ENCODE data around the gene TMEM271. TPM values are rescaled to one million over a fixed set of nuclear protein-coding genes. Genes with fewer than 3 reads are reported as not detected.

Gene TMEM271
- total and polyA plus RNA-seq, 4 donors = not detected

GRCh38 chr4:613126-613525 lies 37.0 kb upstream of the TMEM271 start:
- no peak for TF ChIP-seq CTCF (IDR thresholded peaks at IDR 0.05; ENCODE audit: control extremely low read depth, extremely low read depth)
- DNase-seq (no peak), ATAC-seq (ENCODE audit: insufficient read depth, low FRiP score) (no peak)
- no peaks in the 10 kb centered on the region for H3K36me3 ChIP-seq (ENCODE audit: control insufficient read depth in 4 of 4, insufficient read depth in 4 of 4, low read length in 4 of 4)
- H3K27ac ChIP-seq (ENCODE audit: low read depth in 1 of 2, low read length in 1 of 2) = no peak overlapping the region
- H3K9ac ChIP-seq (ENCODE audit: insufficient read depth in 1 of 2, low read length in 2 of 2) = no peak overlapping the region
- H3K4me3 ChIP-seq = no peak overlapping the region
- peaks cover 0 to 13% (median 0%) of the 10 kb centered on the region in 4 donors for H3K9me3 ChIP-seq (ENCODE audit: control insufficient read depth in 4 of 4, insufficient read depth in 3 of 4, low read length in 3 of 4)
- WGBS, 2 donors = 84 to 85% methylated on average over 9 of the region's 9 CpGs
- no peaks in the 10 kb centered on the region for H3K27me3 ChIP-seq (ENCODE audit: control insufficient read depth in 3 of 3, insufficient read depth in 3 of 3, low read length in 2 of 3)
- peaks cover 0 to 7% (median 0%) of the 10 kb centered on the region in 5 donors for H3K4me1 ChIP-seq (ENCODE audit: control insufficient read depth in 5 of 5, insufficient read depth in 5 of 5, low read length in 5 of 5)

- peaks cover 0 to 13% (median 0%) of the 10 kb centered on the region in 4 donors for H3K9me3 ChIP-seq (ENCODE audit: control insufficient read depth in 4 of 4, insufficient read depth in 3 of 4, low read length in 3 of 4)
- H3K9ac ChIP-seq (ENCODE audit: insufficient read depth in 1 of 2, low read length in 2 of 2) = no peak overlapping the region
- H3K27me3 ChIP-seq (ENCODE audit: control insufficient read depth in 3 of 3, insufficient read depth in 3 of 3, low read length in 2 of 3) = peaks cover 0 to under 1% (median 0%) of the 10 kb centered on the region in 3 donors
- no peak for ATAC-seq (ENCODE audit: insufficient read depth, low FRiP score)
- 81 to 87% methylated on average over 7 of the region's 7 CpGs for WGBS, 2 donors
- H3K27ac ChIP-seq (ENCODE audit: low read depth in 1 of 2, low read length in 1 of 2) = no peak overlapping the region
- TF ChIP-seq CTCF (IDR thresholded peaks at IDR 0.05; ENCODE audit: control extremely low read depth, extremely low read depth) = no peak
- no peaks in the 10 kb centered on the region for H3K36me3 ChIP-seq (ENCODE audit: control insufficient read depth in 4 of 4, insufficient read depth in 4 of 4, low read length in 4 of 4)
- peaks cover 0 to 5% (median 0%) of the 10 kb centered on the region in 5 donors for H3K4me1 ChIP-seq (ENCODE audit: control insufficient read depth in 5 of 5, insufficient read depth in 5 of 5, low read length in 5 of 5)
- no peak for DNase-seq
- H3K4me3 ChIP-seq = no peak overlapping the region
These were observed 36.6 kb upstream of the TMEM271 start for GRCh38 chr4:612749-613125.

GRCh38 chr4:612052-612748 lies 36.1 kb upstream of the TMEM271 start:
- DNase-seq (peak in 1 of 3 donors; percentile 8), ATAC-seq (ENCODE audit: insufficient read depth, low FRiP score) (no peak)
- no peak for TF ChIP-seq CTCF (IDR thresholded peaks at IDR 0.05; ENCODE audit: control extremely low read depth, extremely low read depth)
- Histone ChIP-seq H3K27me3 (ENCODE audit: control insufficient read depth in 3 of 3, insufficient read depth in 3 of 3, low read length in 2 of 3) (peaks cover 0 to 2% (median 0%) of the 10 kb centered on the region in 3 donors), H3K4me1 (ENCODE audit: control insufficient read depth in 5 of 5, insufficient read depth in 5 of 5, low read length in 5 of 5) (peaks cover 0 to under 1% (median 0%) of the 10 kb centered on the region in 5 donors), H3K9me3 (ENCODE audit: control insufficient read depth in 4 of 4, insufficient read depth in 3 of 4, low read length in 3 of 4) (peaks cover 0 to 13% (median 0%) of the 10 kb centered on the region in 4 donors), H3K4me3 (no peak overlapping the region), H3K36me3 (ENCODE audit: control insufficient read depth in 4 of 4, insufficient read depth in 4 of 4, low read length in 4 of 4) (no peaks in the 10 kb centered on the region), H3K27ac (ENCODE audit: low read depth in 1 of 2, low read length in 1 of 2) (no peak overlapping the region), H3K9ac (ENCODE audit: insufficient read depth in 1 of 2, low read length in 2 of 2) (no peak overlapping the region)
- WGBS, 2 donors = 77 to 79% methylated on average over 22 of the region's 22 CpGs
